SIG-M5 treated with dmso at 0.1 percent for 504 hours (cell line): ENCODE results near the gene LRP1.

Source experiments
- DNase-seq: peaks from one replicate; lab custom pipeline; 2025; ENCODE audit not compliant: unreplicated experiment; lab: John Stamatoyannopoulos, UW

The LRP1 gene

GRCh38 chr12:57220770-57221168, 92.5 kb downstream of the LRP1 start:
- no peak for DNase-seq

- DNase-seq = no peak
Measured at GRCh38 chr12:57221169-57221917, 93.1 kb downstream of the LRP1 start.

- DNase-seq = no peak
Measured at GRCh38 chr12:57222286-57223190, 94.3 kb downstream of the LRP1 start.

GRCh38 chr12:57223191-57224165, 95.2 kb downstream of the LRP1 start:
- DNase-seq = no peak

- DNase-seq = no peak
Measured at GRCh38 chr12:57224278-57224972, 96.1 kb downstream of the LRP1 start.

- no peak for DNase-seq
Measured at GRCh38 chr12:57224973-57225679, 96.8 kb downstream of the LRP1 start.

- no peak for DNase-seq
Measured at GRCh38 chr12:57225680-57226210, 97.5 kb downstream of the LRP1 start.

GRCh38 chr12:57226588-57227314, 98.5 kb downstream of the LRP1 start:
- DNase-seq = no peak

GRCh38 chr12:57227315-57228115, 99.2 kb downstream of the LRP1 start:
- no peak for DNase-seq

GRCh38 chr12:57229046-57229633, 100.9 kb downstream of the LRP1 start:
- no peak for DNase-seq

GRCh38 chr12:57229634-57230380, 101.5 kb downstream of the LRP1 start, which contains the start of gene SHMT2:
SHMT2 (plus strand) TSS chr12:57229711; CDS start chr12:57229779, 68 bp downstream.
- peak; percentile 98 for DNase-seq

GRCh38 chr12:57230381-57231155, 102.3 kb downstream of the LRP1 start:
- no peak for DNase-seq

GRCh38 chr12:57231276-57232021, 103.2 kb downstream of the LRP1 start:
- no peak for DNase-seq

GRCh38 chr12:57232156-57232756, 104.0 kb downstream of the LRP1 start:
- no peak for DNase-seq
